ENCODE data around the gene POC1A.

POC1A gene

GRCh38 chr3:52132041-52132440, 22.2 kb downstream of the POC1A start:
- H3K4me1 Mint-ChIP-seq, result peaks cover 6% of the 10 kb centered on the region
- H3K27me3 Mint-ChIP-seq (ENCODE audit: low read depth, poor library complexity), result no peaks in the 10 kb centered on the region
- H3K9me3 Mint-ChIP-seq, result no peaks in the 10 kb centered on the region
- TF ChIP-seq CTCF (IDR thresholded peaks at IDR 0.05), result no peak
- H3K27ac Mint-ChIP-seq, result peak overlapping the region; percentile 32
- H3K4me3 Mint-ChIP-seq, result no peak overlapping the region
- no peak for DNase-seq
- H3K36me3 Mint-ChIP-seq (ENCODE audit: low read depth), result peaks cover 5% of the 10 kb centered on the region

GRCh38 chr3:52130966-52131622, 23.1 kb downstream of the POC1A start:
- no peak for TF ChIP-seq CTCF (IDR thresholded peaks at IDR 0.05)
- Mint-ChIP-seq H3K9me3 (no peaks in the 10 kb centered on the region), H3K27ac (peak overlapping the region; percentile 29), H3K36me3 (ENCODE audit: low read depth) (peaks cover 15% of the 10 kb centered on the region), H3K27me3 (ENCODE audit: low read depth, poor library complexity) (no peaks in the 10 kb centered on the region), H3K4me1 (peaks cover 6% of the 10 kb centered on the region), H3K4me3 (no peak overlapping the region)
- DNase-seq, result no peak

- DNase-seq, result no peak
- peaks cover 6% of the 10 kb centered on the region for H3K4me1 Mint-ChIP-seq
- no peak for TF ChIP-seq CTCF (IDR thresholded peaks at IDR 0.05)
- no peak overlapping the region for H3K27ac Mint-ChIP-seq
- no peaks in the 10 kb centered on the region for H3K9me3 Mint-ChIP-seq
- no peak overlapping the region for H3K4me3 Mint-ChIP-seq
- no peaks in the 10 kb centered on the region for H3K27me3 Mint-ChIP-seq (ENCODE audit: low read depth, poor library complexity)
- H3K36me3 Mint-ChIP-seq (ENCODE audit: low read depth), result peaks cover 18% of the 10 kb centered on the region
Observed at GRCh38 chr3:52128118-52128683, 26.0 kb downstream of the POC1A start.

DNA sequence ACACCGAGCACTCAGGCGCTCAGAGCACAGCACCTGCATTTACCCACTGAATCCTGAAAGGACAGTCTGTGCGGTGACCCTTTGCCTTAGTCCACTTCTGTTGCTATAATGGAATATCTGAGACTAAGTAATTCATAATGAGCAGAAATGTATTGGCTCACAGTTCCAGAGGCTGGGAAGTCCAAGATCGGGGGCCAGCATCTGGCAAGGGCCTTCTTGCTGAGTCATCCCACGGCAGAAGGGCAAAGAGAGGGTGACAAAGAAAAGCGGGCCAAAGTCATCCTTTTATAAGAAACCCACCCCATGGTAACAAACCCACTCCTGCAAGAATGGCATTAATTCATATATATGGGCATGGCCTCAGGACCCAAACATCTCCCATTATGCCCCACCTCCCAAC, 27.7 kb downstream of the POC1A start:
- H3K36me3 Mint-ChIP-seq (ENCODE audit: low read depth), result peaks cover 22% of the 10 kb centered on the region
- TF ChIP-seq CTCF (IDR thresholded peaks at IDR 0.05), result no peak
- H3K4me1 Mint-ChIP-seq, result peaks cover 6% of the 10 kb centered on the region
- no peak for DNase-seq
- no peak overlapping the region for H3K27ac Mint-ChIP-seq
- H3K4me3 Mint-ChIP-seq, result no peak overlapping the region
- H3K9me3 Mint-ChIP-seq, result no peaks in the 10 kb centered on the region
- H3K27me3 Mint-ChIP-seq (ENCODE audit: low read depth, poor library complexity), result no peaks in the 10 kb centered on the region

DNA sequence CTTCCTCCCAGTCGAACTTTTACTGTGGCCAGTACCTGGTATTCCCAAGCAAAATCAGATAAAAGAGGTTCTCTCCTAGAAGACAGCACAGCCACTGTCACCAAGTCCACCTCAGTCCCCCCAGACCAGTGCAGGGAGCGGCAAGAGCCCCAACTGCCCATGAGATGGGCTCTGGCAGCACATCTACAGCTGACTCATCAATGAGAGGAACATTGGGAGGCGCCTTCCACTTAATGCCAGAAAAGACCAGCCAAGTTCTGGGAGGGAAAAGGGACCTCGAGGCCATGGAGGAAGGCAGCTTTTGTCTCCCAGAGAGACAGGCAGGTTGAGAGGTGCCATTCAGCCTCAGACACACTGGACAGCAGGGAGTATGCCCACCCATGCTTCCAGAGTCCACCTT, 28.2 kb downstream of the POC1A start:
- Mint-ChIP-seq H3K27me3 (ENCODE audit: low read depth, poor library complexity) (no peaks in the 10 kb centered on the region), H3K4me3 (no peak overlapping the region), H3K27ac (peak overlapping the region; percentile 72), H3K9me3 (no peaks in the 10 kb centered on the region), H3K4me1 (peaks cover 11% of the 10 kb centered on the region), H3K36me3 (ENCODE audit: low read depth) (peaks cover 22% of the 10 kb centered on the region)
- TF ChIP-seq CTCF (IDR thresholded peaks at IDR 0.05), result no peak
- no peak for DNase-seq

DNA sequence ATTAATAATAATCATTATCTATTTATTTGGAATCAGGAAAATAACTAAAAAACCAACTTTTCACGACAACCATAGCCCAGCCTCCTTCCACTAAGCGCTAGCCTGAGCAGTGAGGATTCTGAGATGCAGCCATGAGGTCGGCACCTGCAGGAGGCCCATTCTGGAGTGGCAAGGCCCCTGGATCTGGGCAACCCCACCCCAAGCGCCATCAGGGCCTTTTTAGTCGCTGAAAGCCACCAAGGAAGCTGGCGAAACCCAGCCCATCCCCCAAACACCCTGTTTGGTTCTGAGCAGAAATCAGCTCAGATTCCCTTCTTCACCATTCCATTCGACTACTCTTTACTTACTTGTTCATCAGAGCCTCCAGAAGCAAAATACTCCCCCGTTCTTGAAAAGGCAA, 29.5 kb downstream of the POC1A start:
- Mint-ChIP-seq H3K27me3 (ENCODE audit: low read depth, poor library complexity) (no peaks in the 10 kb centered on the region), H3K36me3 (ENCODE audit: low read depth) (peaks cover 25% of the 10 kb centered on the region)

More for the DNA sequence above, 29.5 kb downstream of the POC1A start:
- DNase-seq, result no peak
- Mint-ChIP-seq H3K4me3 (no peak overlapping the region), H3K9me3 (no peaks in the 10 kb centered on the region), H3K27ac (no peak overlapping the region), H3K4me1 (peaks cover 8% of the 10 kb centered on the region)
- no peak for TF ChIP-seq CTCF (IDR thresholded peaks at IDR 0.05)

Data from nephron progenitor cell (in vitro differentiated cells).